ENCODE measurements around the gene SFTPA2. TPM values are rescaled to one million over a fixed set of nuclear protein-coding genes. Genes with fewer than 3 reads are reported as not detected.
"Not testable (repeated sequence)": the region's sequence is repeated elsewhere in the genome, so short reads cannot be mapped to it uniquely, and the experiment has no call there.

Gene SFTPA2
- total RNA-seq, 2 experiments from 2014 or later, result not detected

DNA sequence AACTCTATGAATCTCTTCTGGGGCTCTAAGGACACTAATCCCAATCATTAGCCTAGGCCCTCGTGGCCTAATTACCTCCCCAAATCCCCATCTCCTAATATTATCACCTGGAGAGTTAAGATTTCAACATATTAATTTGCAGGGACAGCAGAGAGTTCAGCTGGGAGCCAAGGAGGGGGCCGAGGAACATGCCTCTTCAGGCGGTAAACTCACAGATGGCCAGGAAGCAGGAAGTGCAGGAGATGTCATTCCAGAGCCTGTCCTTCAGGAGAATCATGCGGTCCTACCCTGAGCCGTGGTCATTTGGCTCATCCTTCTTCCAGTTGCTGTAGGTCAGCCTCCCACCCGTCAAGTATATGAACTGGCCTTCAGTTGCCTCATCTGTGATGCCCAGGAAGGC lies 21.9 kb upstream of the SFTPA2 start:
- TF ChIP-seq, protein P1, sequence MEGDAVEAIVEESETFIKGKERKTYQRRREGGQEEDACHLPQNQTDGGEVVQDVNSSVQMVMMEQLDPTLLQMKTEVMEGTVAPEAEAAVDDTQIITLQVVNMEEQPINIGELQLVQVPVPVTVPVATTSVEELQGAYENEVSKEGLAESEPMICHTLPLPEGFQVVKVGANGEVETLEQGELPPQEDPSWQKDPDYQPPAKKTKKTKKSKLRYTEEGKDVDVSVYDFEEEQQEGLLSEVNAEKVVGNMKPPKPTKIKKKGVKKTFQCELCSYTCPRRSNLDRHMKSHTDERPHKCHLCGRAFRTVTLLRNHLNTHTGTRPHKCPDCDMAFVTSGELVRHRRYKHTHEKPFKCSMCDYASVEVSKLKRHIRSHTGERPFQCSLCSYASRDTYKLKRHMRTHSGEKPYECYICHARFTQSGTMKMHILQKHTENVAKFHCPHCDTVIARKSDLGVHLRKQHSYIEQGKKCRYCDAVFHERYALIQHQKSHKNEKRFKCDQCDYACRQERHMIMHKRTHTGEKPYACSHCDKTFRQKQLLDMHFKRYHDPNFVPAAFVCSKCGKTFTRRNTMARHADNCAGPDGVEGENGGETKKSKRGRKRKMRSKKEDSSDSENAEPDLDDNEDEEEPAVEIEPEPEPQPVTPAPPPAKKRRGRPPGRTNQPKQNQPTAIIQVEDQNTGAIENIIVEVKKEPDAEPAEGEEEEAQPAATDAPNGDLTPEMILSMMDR (IDR thresholded peaks at IDR 0.05), result no peak
- no peaks in the 10 kb centered on the region for H3K36me3 Mint-ChIP-seq (ENCODE audit: low read depth)
- Histone ChIP-seq H3K4me1 (ENCODE audit: insufficient read depth, low read length) (no peaks in the 10 kb centered on the region), H3K27ac (ENCODE audit: low read depth in 1 of 2, low read length in 2 of 2) (no peak overlapping the region), H3K27me3 (ENCODE audit: control insufficient read depth in 1 of 2, insufficient read depth in 2 of 2, low read length in 2 of 2) (no peaks in the 10 kb centered on the region), H3K4me3 (ENCODE audit: low read length) (no peak overlapping the region), H3K9me3 (ENCODE audit: control insufficient read depth in 1 of 2, insufficient read depth in 1 of 2, low read length in 2 of 2) (no peaks in the 10 kb centered on the region), H3K36me3 (ENCODE audit: insufficient read depth, low read length) (no peaks in the 10 kb centered on the region)
- H3K4me1 Mint-ChIP-seq (ENCODE audit: low read depth), result no peaks in the 10 kb centered on the region
- ChIA-PET POLR2A (no interaction called here), CTCF (no interaction called here)
- DNase-seq (no peak), ATAC-seq (ENCODE audit: poor library complexity) (no peak)
- H3K4me3 Mint-ChIP-seq, result no peak overlapping the region
- H3K27me3 Mint-ChIP-seq, result peaks cover 24% of the 10 kb centered on the region
- no peak overlapping the region for H3K27ac Mint-ChIP-seq
- intact Hi-C loops (cut with DNase I, micrococcal nuclease), result no loop called here
- no peaks in the 10 kb centered on the region for H3K9me3 Mint-ChIP-seq

DNA sequence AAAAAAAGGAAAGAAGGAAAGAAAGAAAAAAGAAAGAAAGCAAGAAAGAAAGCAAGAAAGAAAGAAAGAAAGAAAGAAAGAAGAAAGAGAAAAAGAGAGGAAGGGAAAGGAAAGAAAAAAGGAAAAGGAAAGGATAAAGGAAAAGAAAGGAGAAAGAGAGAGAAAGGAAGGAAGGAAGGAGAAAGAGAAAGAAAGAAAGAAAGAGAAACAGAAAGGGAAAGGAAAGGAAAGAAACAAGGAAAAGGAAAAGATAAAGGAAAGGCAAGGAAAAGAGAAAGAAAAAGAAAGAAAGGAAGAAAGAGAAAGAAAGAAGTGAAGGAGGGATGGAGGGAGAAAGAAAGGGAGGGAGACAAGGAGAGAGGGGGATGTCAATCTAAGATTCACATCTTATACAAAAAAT lies 20.8 kb upstream of the SFTPA2 start:
- CTCF ChIA-PET, result no interaction called here
- TF ChIP-seq, protein P1 (IDR thresholded peaks at IDR 0.05), result no peak
- no peaks in the 10 kb centered on the region for H3K36me3 Mint-ChIP-seq (ENCODE audit: low read depth)
- Histone ChIP-seq H3K4me3 (ENCODE audit: low read length) (no peak overlapping the region), H3K27me3 (ENCODE audit: control insufficient read depth in 1 of 2, insufficient read depth in 2 of 2, low read length in 2 of 2) (no peaks in the 10 kb centered on the region), H3K9me3 (ENCODE audit: control insufficient read depth in 1 of 2, insufficient read depth in 1 of 2, low read length in 2 of 2) (no peaks in the 10 kb centered on the region), H3K4me1 (ENCODE audit: insufficient read depth, low read length) (no peaks in the 10 kb centered on the region), H3K36me3 (ENCODE audit: insufficient read depth, low read length) (no peaks in the 10 kb centered on the region), H3K27ac (ENCODE audit: low read depth in 1 of 2, low read length in 2 of 2) (no peak overlapping the region)
- intact Hi-C loops (cut with DNase I, micrococcal nuclease), result no loop called here
- DNase-seq, result no peak
- H3K4me1 Mint-ChIP-seq (ENCODE audit: low read depth), result no peaks in the 10 kb centered on the region
- POLR2A ChIA-PET, result no interaction called here
- no peak overlapping the region for H3K4me3 Mint-ChIP-seq
- no peak overlapping the region for H3K27ac Mint-ChIP-seq
- no peaks in the 10 kb centered on the region for H3K9me3 Mint-ChIP-seq
- H3K27me3 Mint-ChIP-seq, result peaks cover 21% of the 10 kb centered on the region
- no peak for ATAC-seq (ENCODE audit: poor library complexity)

DNA sequence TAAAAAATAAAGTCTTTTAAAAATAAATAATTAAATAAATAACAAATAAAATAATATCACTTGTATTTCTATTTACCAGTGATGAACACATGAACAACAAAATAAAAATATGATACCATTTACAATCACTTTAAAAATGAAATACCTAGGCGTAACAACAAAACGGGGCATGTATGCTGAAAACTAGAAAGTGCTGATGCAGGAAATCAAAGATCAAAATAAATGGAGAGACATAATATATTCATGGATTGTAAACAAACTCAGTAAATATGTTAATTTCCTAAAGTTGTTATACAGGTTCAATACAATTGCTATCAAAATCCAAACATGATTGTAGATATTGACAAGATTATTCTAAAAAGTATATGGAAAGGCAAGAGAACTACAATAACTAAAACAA lies 19.2 kb upstream of the SFTPA2 start:
- intact Hi-C loops (cut with DNase I, micrococcal nuclease), result loop anchor here in 1 of 2 experiments (10.0 kb wide), 1 partner anchor 1355 kb away; no protein-coding TSS in a partner anchor
- ChIA-PET CTCF (no interaction called here), POLR2A (no interaction called here)
- H3K4me1 Mint-ChIP-seq (ENCODE audit: low read depth), result no peaks in the 10 kb centered on the region
- H3K9me3 Mint-ChIP-seq, result no peaks in the 10 kb centered on the region
- H3K36me3 Mint-ChIP-seq (ENCODE audit: low read depth), result no peaks in the 10 kb centered on the region
- Histone ChIP-seq H3K9me3 (ENCODE audit: control insufficient read depth in 1 of 2, insufficient read depth in 1 of 2, low read length in 2 of 2) (no peaks in the 10 kb centered on the region), H3K27ac (ENCODE audit: low read depth in 1 of 2, low read length in 2 of 2) (no peak overlapping the region), H3K36me3 (ENCODE audit: insufficient read depth, low read length) (no peaks in the 10 kb centered on the region), H3K4me1 (ENCODE audit: insufficient read depth, low read length) (no peaks in the 10 kb centered on the region), H3K27me3 (ENCODE audit: control insufficient read depth in 1 of 2, insufficient read depth in 2 of 2, low read length in 2 of 2) (no peaks in the 10 kb centered on the region), H3K4me3 (ENCODE audit: low read length) (no peak overlapping the region)
- no peak for DNase-seq
- H3K27ac Mint-ChIP-seq, result no peak overlapping the region
- ATAC-seq (ENCODE audit: poor library complexity), result no peak
- TF ChIP-seq, protein P1 (IDR thresholded peaks at IDR 0.05), result no peak
- no peak overlapping the region for H3K4me3 Mint-ChIP-seq
- H3K27me3 Mint-ChIP-seq, result peaks cover 14% of the 10 kb centered on the region

DNA sequence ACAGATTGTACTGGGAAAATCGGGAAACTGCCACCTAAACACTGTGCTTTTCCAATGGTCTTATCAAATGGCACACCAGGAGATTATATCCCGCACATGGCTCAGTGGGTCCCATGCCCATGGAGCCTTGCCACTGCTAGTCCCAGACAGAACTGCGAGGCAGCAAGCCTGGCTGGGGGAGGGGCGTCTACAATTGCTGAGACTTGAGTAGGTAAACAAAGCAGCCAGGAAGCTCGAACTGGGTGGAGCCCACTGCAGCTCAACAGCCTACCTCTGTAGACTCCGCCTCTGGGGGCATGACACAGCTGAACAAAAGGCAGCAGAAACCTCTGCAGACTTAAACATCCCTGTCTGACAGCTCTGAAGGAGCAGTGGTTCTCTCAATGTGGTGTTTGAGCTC lies 10.4 kb upstream of the SFTPA2 start:
- CTCF ChIA-PET; DNase-seq; H3K4me3 Mint-ChIP-seq; ATAC-seq (ENCODE audit: poor library complexity); H3K36me3 Mint-ChIP-seq (ENCODE audit: low read depth); H3K4me1 ChIP-seq (ENCODE audit: insufficient read depth, low read length); H3K4me3 ChIP-seq (ENCODE audit: low read length); H3K27ac ChIP-seq (ENCODE audit: low read depth in 1 of 2, low read length in 2 of 2); H3K9me3 Mint-ChIP-seq; H3K36me3 ChIP-seq (ENCODE audit: insufficient read depth, low read length); H3K27ac Mint-ChIP-seq; H3K9me3 ChIP-seq (ENCODE audit: control insufficient read depth in 1 of 2, insufficient read depth in 1 of 2, low read length in 2 of 2); POLR2A ChIA-PET; H3K4me1 Mint-ChIP-seq (ENCODE audit: low read depth): not testable (repeated sequence)
- peaks cover 71% of the 10 kb centered on the region for H3K27me3 Mint-ChIP-seq
- intact Hi-C loops (cut with DNase I, micrococcal nuclease), result loop anchor here in 1 of 2 experiments (10.0 kb wide), 1 partner anchor 1346 kb away; no protein-coding TSS in a partner anchor
- peaks cover 0 to 15% of the 10 kb centered on the region in 2 experiments for H3K27me3 ChIP-seq (ENCODE audit: control insufficient read depth in 1 of 2, insufficient read depth in 2 of 2, low read length in 2 of 2)
